Measurements from ENCODE around the gene APOC4.

DNA sequence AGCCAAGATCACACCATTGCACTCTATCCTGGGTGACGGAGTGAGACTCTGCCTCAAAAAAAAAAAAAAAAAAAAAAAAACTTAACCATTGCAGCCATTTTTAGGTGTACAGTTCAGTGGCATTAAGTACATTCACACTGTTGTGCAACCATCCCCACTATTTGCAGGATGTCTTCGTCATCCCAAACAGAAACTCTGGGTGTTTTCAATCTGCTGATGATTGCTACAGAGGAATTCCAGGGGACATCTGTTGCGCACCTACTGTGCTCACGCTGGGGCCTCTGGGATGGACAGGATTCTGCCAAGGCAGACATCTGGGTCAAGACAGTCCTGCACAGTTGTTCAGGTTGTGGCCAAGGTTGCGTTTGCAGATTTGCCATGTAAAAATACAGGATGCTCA is 2.4 kb upstream of the APOC4 start:
- TF ChIP-seq POLR2A (IDR thresholded peaks at IDR 0.05) (no peak), CTCF (IDR thresholded peaks at IDR 0.05) (no peak)
